A673 (cell line): ENCODE results near the gene ZNHIT3.

Experiments
- EZH2 ChIP-seq: fragments of 200-600 bp; sonication (generic); IDR thresholded peaks from 2 replicates; pipeline ENCODE4 v1.6.1; 2017; ENCODE audit warnings: borderline replicate concordance, low read depth, mild to moderate bottlenecking, mixed read lengths, antibody characterized with exemption, low read length; ENCODE audit not compliant: poor library complexity, severe bottlenecking
- TF ChIP-seq, protein P1 (sequence below): fragments of 300-800, 200-600 bp; sonication (generic); conservative IDR thresholded peaks from 2 replicates; pipeline ENCODE4 v1.5.1; 2017; ENCODE audit warnings: low read depth, mild to moderate bottlenecking, antibody characterized with exemption, low read length, moderate library complexity, mixed read lengths

DNA sequence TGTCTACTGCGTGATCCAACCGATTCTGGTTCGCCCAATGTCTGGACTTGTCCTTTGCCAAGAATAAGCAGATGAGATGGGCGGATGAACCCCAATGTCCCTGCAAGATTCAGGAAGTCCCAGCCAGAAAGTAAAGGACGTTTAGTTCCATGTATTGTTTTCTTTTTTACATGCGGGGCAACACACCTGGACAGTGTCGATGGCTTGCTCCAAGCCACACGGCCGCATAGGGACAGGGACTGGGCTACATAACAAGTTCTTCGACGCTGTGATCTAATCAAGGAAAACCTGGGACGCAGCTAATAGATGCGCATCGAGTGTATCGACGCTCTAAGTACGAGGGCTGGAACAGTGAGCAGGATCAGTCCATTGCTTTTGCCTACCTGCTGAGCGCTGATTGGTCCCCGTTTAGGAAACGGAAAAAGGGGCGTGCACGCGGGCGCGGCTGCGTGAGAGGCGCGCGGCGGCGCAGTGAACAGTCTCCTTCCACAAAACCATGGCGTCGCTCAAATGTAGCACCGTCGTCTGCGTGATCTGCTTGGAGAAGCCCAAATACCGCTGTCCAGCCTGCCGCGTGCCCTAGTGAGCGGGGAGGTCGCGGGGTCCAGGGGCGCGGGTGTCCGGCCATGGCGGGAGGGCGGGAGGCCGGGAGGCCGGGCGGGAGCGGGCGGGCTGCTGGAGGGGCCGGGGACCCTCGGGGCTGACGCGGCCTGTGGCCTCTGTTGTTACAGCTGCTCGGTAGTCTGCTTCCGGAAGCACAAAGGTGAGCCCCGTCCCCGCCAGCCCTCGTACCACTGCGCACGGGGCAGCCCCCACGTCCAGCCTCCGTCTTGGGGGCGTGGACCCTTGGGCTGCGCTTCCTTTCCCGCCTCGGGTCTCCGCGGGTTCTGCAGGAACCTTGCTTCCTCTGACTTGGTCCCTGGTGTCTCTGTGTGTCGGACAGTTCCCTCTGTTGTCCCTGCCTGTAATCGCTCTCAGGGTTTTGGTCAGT is at the start of gene ZNHIT3:
- TF ChIP-seq, protein P1, sequence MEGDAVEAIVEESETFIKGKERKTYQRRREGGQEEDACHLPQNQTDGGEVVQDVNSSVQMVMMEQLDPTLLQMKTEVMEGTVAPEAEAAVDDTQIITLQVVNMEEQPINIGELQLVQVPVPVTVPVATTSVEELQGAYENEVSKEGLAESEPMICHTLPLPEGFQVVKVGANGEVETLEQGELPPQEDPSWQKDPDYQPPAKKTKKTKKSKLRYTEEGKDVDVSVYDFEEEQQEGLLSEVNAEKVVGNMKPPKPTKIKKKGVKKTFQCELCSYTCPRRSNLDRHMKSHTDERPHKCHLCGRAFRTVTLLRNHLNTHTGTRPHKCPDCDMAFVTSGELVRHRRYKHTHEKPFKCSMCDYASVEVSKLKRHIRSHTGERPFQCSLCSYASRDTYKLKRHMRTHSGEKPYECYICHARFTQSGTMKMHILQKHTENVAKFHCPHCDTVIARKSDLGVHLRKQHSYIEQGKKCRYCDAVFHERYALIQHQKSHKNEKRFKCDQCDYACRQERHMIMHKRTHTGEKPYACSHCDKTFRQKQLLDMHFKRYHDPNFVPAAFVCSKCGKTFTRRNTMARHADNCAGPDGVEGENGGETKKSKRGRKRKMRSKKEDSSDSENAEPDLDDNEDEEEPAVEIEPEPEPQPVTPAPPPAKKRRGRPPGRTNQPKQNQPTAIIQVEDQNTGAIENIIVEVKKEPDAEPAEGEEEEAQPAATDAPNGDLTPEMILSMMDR, result no peak
- no peak for TF ChIP-seq EZH2
